Measurements from ENCODE around the gene STOX2.

Gene STOX2

DNA sequence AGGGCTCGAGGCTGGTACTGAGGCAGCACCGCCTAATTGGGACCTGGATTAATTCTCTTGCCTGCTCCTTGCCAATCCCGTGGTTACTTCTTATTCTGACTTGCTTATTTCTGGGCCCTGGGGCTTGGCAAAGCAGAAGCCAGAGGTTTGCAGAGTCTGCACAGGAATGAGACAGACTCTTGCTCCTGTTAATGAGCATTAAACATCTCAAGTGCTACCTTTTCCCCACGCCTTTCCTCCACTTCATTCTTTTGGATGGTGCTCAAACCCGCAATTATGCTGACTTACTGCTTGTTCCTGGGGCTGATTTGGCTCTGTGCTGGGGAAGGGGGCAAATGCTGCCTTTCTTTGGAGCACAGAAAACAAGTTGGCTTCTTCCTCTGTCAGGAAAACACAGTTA lies 16.5 kb upstream of the STOX2 start:
- no peak for FAIRE-seq
- DNase-seq (ENCODE audit: low spot score) = no peak

- FAIRE-seq (no peak), DNase-seq (ENCODE audit: low spot score) (no peak)
Observed at GRCh38 chr4:183889190-183889589, 15.9 kb upstream of the STOX2 start.

- FAIRE-seq (no peak), DNase-seq (ENCODE audit: low spot score) (no peak)
Observed at GRCh38 chr4:183897193-183897592, 7.9 kb upstream of the STOX2 start.

DNA sequence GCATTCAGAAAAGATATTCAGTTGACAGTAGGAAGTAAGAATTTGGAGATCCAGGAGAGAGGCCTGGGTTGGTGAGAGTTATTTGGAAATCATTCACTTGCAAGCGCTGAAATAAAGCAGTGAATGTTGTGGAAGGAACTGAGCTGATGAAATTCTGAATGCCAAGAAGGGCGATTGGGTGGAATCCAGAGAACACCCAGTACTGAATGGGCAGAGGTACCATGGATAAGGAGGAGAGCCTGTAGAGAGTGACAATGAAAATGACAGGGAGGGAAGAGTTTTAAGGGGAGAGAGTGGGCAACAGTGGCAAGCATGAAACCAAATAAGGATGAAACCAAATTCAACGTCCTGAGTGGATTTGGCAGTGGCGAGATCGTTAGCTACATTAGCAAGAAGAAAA lies 6.7 kb upstream of the STOX2 start:
- DNase-seq (ENCODE audit: low spot score) (no peak), FAIRE-seq (no peak)

GRCh38 chr4:183903021-183903760 lies 1.9 kb upstream of the STOX2 start:
- no peak for DNase-seq (ENCODE audit: low spot score)
- no peak for FAIRE-seq

DNA sequence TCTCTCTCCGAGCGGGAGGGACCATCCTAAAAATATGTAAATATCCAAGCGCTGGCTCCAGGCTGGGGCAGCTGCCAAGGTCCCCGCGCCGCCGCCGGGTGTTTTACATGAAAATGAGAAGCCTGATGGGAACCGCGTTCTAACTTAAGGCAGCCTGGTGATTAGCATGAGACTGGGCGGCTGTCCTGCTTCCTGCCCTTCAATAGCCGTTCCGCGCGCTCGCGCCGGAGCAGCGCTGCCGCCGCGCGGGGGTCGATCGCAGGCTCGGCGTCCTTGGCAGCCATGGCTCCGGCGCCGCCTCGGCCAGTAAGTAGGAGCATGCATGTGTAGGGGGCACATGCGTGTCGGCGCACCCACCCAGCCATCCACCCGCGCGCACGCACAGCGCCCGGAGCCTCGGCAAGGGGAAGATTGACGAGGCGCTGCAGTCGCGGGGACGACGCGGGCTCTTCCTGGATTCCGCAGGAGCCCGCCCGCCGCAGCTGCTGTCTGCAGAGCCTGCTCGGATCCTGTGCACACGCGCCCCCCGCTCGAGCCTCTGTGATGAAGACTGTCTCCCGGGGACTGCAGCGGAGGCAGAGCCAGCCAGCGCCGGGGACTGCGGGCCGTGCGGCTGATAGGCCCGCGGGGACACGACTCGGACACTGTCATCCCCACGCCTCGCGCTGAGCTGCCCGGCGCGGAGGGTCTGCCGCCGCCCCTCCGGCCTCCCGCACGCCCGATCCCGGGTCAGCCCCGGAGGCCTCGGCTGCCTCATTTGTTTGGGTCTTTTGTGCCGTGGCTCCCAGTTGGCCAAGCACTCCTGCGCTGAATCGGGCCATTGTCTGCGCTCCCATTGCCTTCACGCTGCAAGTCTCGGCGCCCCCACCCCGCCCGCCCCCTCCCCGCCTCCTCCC lies 734 bp downstream of the STOX2 start:
- DNase-seq (ENCODE audit: low spot score) (no peak), FAIRE-seq (no peak)

GRCh38 chr4:183906489-183906738 lies 1.3 kb downstream of the STOX2 start:
- DNase-seq (ENCODE audit: low spot score) = no peak
- FAIRE-seq = no peak

DNA sequence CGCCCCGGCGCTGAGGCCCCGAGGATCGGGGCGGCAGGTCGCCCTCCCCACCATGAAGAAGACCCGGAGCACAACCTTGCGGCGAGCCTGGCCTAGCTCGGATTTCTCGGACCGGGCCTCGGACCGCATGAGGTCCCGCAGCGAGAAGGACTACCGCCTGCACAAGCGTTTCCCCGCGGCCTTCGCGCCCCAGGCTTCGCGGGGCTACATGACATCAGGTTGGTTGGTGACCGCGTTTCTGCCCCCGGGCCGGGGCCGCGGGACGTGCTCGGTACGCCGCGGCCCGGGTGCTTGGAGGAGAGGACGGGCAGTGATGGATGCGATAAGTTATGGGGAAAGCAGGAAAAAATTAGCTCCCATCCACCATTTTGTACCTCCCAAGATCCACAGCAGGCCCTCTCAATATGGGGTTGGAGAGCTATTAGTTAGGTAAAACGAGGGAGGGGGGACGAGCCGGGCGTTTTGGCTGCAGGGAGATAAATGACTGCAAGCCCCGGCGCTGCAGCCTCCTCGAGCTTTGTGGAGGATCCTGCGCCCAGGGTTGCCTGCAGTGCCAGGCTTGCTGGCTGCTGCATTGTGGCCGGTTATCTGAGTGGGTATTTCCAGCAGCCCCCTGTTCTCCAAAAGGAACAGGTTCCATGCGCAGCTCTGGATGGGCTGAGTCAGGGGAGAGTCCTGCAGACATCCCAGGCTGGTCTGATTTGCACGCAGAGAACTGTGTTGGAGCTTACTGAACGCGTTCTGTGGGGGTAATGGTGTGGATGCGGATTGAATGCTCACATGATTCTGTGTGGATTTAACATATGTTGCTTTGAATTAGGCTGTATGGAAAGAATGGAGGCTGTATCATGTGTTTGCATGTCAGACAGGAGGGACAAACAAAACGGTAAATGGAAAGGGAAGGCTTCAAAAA lies 1.9 kb downstream of the STOX2 start:
- no peak for DNase-seq (ENCODE audit: low spot score)
- no peak for FAIRE-seq

- FAIRE-seq = no peak
- no peak for DNase-seq (ENCODE audit: low spot score)
Observed at GRCh38 chr4:183907871-183908683, 3.0 kb downstream of the STOX2 start.

DNA sequence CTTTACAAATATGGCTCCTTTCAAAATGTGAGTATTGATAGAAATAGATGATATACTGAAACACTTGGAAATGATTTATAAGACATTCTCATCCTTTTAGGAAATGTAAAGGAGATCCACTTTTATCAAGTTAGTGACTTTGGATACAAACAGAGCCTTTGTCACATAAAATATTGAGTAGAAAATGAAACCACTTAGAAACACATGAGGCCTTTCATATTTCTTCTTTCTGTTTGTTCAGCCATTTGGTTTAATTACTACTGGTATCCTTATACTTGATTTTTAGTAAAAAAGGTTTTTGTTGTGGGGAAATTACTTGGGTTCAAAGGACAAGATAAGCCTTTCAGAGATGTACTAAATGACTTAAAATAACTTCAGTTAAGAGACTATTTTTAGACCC lies 4.1 kb downstream of the STOX2 start:
- DNase-seq (ENCODE audit: low spot score) = no peak
- no peak for FAIRE-seq

DNA sequence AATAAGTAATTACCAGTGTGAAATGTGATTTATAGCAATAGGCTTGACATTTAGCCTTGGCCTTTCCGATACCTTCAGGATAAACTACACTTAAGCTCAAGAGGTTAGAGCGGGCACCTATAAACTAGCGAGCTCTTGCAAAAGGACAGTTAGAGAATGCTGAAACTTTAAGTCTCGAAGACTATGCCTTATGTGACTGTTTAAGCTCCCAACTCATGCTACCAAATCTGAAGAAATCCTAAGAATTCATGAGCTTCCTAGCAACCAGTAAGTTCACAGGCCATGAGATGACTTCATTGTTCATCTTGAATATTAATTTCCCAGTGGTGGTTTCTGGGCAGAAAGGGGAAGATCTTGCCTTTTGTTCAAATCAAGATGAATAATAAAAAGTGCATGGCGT lies 4.7 kb downstream of the STOX2 start:
- no peak for DNase-seq (ENCODE audit: low spot score)
- FAIRE-seq = no peak

DNA sequence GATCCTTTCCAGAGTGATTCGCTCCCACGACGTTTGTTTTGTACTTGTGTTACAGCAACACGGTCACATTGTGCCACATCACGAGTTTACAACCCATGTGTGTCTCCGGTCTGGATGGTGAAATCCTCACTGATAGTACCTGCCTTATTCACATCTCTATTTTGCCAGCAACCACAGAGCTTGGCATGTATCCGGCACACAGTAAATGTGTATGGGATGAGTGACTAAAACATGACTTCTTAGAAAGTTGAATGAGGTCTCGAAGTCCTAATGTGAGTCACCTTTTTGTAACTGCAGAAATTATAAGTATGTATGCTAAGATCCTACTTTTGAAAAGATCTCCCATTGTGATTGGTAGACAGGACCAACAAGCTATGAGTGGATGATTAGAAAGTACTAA lies 7.5 kb downstream of the STOX2 start:
- DNase-seq (ENCODE audit: low spot score) (peak; percentile 77), FAIRE-seq (peak; percentile 73)

- FAIRE-seq (no peak), DNase-seq (ENCODE audit: low spot score) (no peak)
Observed at GRCh38 chr4:183915976-183916375, 10.9 kb downstream of the STOX2 start.

- FAIRE-seq (no peak), DNase-seq (ENCODE audit: low spot score) (no peak)
Observed at GRCh38 chr4:183918696-183919095, 13.6 kb downstream of the STOX2 start.

GRCh38 chr4:183919141-183919540 lies 14.0 kb downstream of the STOX2 start:
- DNase-seq (ENCODE audit: low spot score) (no peak), FAIRE-seq (no peak)

- FAIRE-seq (no peak), DNase-seq (ENCODE audit: low spot score) (no peak)
Observed at GRCh38 chr4:183920512-183920911, 15.4 kb downstream of the STOX2 start.

- FAIRE-seq = no peak
Observed at GRCh38 chr4:183921335-183921734, 16.2 kb downstream of the STOX2 start.

DNA sequence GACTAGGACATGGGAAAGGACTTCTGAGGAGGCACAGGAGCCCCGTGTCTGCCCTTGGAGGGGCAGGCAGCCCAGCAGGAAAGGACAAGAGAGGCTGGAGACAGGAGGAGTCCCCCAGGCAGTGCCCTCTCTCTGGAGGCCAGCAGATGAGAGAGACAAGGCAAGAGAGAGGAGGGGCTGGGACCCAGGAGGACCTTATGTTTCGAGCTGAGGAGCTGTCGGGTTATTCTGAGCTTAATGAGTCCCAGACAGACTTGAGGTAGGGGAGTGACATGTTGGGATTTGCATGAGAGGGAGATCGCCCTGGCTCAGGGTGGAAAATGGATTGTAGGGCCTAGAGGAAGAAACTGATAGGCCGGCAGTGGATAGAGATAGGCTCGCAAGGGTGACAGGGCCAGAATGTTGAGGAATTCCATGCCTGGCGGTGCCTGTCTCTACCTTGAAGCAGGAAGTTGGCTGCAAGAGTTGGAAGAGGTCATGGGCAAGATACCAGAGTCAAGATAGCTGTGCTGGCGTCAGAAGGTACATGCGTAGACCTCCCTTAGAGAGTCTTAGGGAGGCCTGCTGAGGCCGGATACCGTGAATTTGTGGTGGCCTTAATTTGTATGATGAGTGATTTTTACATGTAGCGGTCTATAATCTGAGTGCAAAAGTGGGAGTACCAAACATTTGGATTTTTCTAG lies 19.4 kb downstream of the STOX2 start:
- no peak for FAIRE-seq
- DNase-seq (ENCODE audit: low spot score) = no peak

More at GRCh38 chr4:183921335-183921734, 16.2 kb downstream of the STOX2 start:
- no peak for DNase-seq (ENCODE audit: low spot score)

- FAIRE-seq (no peak), DNase-seq (ENCODE audit: low spot score) (no peak)
Observed at GRCh38 chr4:183926950-183927349, 21.8 kb downstream of the STOX2 start.

DNA sequence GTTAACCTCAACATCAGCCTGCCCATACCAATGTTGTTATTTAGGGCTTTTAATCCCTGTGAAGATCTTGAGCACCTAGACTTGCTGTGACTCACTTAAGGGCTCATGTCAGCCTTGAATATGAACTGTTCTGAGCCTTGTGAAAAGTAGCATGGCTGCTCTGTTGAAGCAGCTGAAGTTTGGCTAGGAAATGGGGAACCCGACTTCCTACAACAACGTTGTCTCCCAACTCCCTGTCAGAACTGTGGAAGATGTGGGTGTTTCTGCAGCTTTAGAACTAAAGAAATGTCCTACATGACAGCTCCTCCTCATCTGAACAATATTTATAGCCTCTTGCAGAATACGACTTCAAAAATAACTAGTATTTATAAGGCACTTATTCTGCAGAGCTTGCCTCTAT lies 27.5 kb downstream of the STOX2 start:
- no peak for DNase-seq (ENCODE audit: low spot score)
- FAIRE-seq = no peak

GRCh38 chr4:183934761-183935160 lies 29.7 kb downstream of the STOX2 start:
- DNase-seq (ENCODE audit: low spot score) = no peak
- no peak for FAIRE-seq
